H1 (cell line): ENCODE results near the gene SPAG16. TPM values are rescaled to one million over a fixed set of nuclear protein-coding genes. Genes with fewer than 3 reads are reported as not detected.

Source experiments
- SUZ12 ChIP-seq: fragments of 200-600 bp; sonication (generic); IDR thresholded peaks from 2 replicates; pipeline ENCODE4 v1.6.1; 2012; ENCODE audit warnings: mild to moderate bottlenecking, inconsistent platforms, low read length, moderate library complexity, mixed read lengths
- USF2 ChIP-seq: IDR thresholded peaks from 2 replicates; pipeline ENCODE4 v1.6.1; 2011; ENCODE audit warnings: low read length, improper control_type of control experiment
- polyA plus RNA-seq, 7 experiments: library from polyadenylated mRNA; depleted of rRNA in 3 of 7; stranded (reverse) in 5 of 7; unstranded in 2 of 7; fragments of >200 nt in 5 of 7; fragments of 200-250 nt in 2 of 7; gene quantifications; 1 replicate in 5 of 7; 2 replicates in 1 of 7; 4 replicates in 1 of 7; pipeline versions ENCODE4 v1.2.1 to v1.2.3, GENCODE V29; 2011 to 2013; ENCODE audit warnings: missing spikeins in 2 of 7, mixed read lengths in 2 of 7
- total RNA-seq: library from RNA; stranded (reverse); fragmentation: NEBNext Ultra II Directional; extraction: Animal tissue kit (Norgen Biotek cat#: 25700); gene quantifications from 2 replicates; pipeline ENCODE4 v1.2.1, GENCODE V29; 2021

The SPAG16 gene
- total and polyA plus RNA-seq, 2 of the 8 experiments (the other 6 are each of a cell fraction or from before 2014, with no cell fraction given): 6.0 to 14.9 TPM

- no peak for TF ChIP-seq USF2
- TF ChIP-seq SUZ12: no peak
Measured at GRCh38 chr2:214079032-214079431, 794.8 kb downstream of the SPAG16 start (continued).
